ENCODE data around the gene CAMTA1.

Gene CAMTA1

GRCh38 chr1:7633506-7634245 is 848.4 kb downstream of the CAMTA1 start:
- no peak for DNase-seq

- no peak for DNase-seq
Observed at GRCh38 chr1:7634546-7635240, 849.4 kb downstream of the CAMTA1 start.

- DNase-seq: no peak
Observed at GRCh38 chr1:7636795-7637526, 851.7 kb downstream of the CAMTA1 start.

- no peak for DNase-seq
Observed at GRCh38 chr1:7638078-7638477, 852.8 kb downstream of the CAMTA1 start.

- no peak for DNase-seq
Observed at GRCh38 chr1:7639435-7640131, 854.3 kb downstream of the CAMTA1 start.

GRCh38 chr1:7640350-7640749 is 855.1 kb downstream of the CAMTA1 start:
- DNase-seq: no peak

- no peak for DNase-seq
Observed at GRCh38 chr1:7640920-7641585, 855.8 kb downstream of the CAMTA1 start.

- DNase-seq: no peak
Observed at GRCh38 chr1:7641587-7642417, 856.5 kb downstream of the CAMTA1 start.

GRCh38 chr1:7642418-7642704 is 857.1 kb downstream of the CAMTA1 start:
- no peak for DNase-seq

GRCh38 chr1:7642781-7643529 is 857.7 kb downstream of the CAMTA1 start:
- DNase-seq: no peak

- peak; percentile 69 for DNase-seq
Observed at GRCh38 chr1:7643530-7643929, 858.3 kb downstream of the CAMTA1 start.

GRCh38 chr1:7644086-7644485 is 858.8 kb downstream of the CAMTA1 start:
- DNase-seq: no peak

GRCh38 chr1:7644961-7645750 is 859.9 kb downstream of the CAMTA1 start:
- peak; percentile 31 for DNase-seq

GRCh38 chr1:7645751-7646048 is 860.4 kb downstream of the CAMTA1 start:
- no peak for DNase-seq

- DNase-seq: no peak
Observed at GRCh38 chr1:7646164-7646563, 860.9 kb downstream of the CAMTA1 start.

- peak; percentile 44 for DNase-seq
Observed at GRCh38 chr1:7646981-7647901, 862.0 kb downstream of the CAMTA1 start.

- DNase-seq: no peak
Observed at GRCh38 chr1:7648761-7649384, 863.6 kb downstream of the CAMTA1 start.

- DNase-seq: no peak
Observed at GRCh38 chr1:7650801-7651200, 865.5 kb downstream of the CAMTA1 start.

GRCh38 chr1:7651203-7651602 is 865.9 kb downstream of the CAMTA1 start:
- DNase-seq: no peak
